Coronary artery (tissue), 2 donors: ENCODE results near the gene TNFSF15.

Experiments
- DNase-seq: peaks from one replicate; pipeline ENCODE4 v3.0.0-alpha.2; 2017; ENCODE audit warnings: low spot score
- H3K27ac ChIP-seq, 2 donors: fragments of 200-600 bp; sonication (generic); one replicate each; pipeline ENCODE4 v1.5.1; 2016 to 2019
- H3K4me3 ChIP-seq: fragments of 200-600 bp; sonication (generic); 2 replicates; pipeline ENCODE4 v1.5.1; 2016; ENCODE audit warnings: mild to moderate bottlenecking, moderate library complexity
- CTCF ChIP-seq: fragments of 200-600 bp; sonication (generic); IDR thresholded peaks from one replicate; pipeline ENCODE4 v1.5.1; 2019; ENCODE audit warnings: antibody characterized with exemption

TNFSF15 gene

DNA sequence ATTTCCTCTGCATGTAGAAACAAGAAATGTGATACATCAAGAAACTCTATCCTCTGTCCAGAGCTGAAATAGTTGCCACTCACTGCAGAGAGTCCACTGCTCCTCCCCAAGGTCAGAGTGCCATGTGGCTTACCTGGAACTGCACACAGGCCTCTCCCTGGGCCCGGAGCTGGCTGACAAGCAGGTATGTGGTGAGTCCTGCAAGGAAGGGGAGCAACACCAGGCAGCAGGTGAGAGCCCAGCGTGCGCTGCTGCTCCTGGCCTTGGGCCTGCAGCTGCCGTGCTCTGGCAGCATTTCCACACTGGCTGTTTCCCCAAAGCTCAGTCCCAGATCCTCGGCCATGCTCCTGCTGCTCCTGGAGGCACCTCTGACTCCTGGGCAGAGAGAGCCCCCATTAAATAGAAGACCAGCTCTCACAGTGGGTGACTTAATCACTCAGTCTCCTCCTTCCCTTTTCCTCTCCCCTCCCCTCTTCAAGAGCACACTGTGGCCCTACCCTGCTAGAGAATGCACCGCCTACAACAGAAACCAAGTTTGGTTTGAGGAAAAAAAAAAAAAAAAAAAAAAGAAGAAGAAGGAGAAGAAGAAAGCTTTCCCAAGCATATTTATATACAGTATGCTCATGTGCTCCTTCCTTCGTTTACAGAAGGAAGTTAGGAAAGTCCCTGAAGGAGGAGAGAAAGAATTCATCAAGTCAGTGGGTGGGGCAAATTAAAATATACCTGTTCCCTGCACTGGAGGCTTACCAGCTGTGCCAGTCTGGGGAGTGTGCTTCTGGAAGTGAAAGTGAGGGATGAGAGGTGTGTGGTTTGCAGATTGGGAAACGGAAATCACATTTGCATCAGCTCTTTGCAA lies at the start of gene TNFSF15:
TNFSF15 (minus strand) TSS at position 370 of the 856 bp plus-strand sequence; CDS start at position 343, 27 bp downstream.
- DNase-seq = no peak
- Histone ChIP-seq H3K4me3 (no peak within 1 kb of the TSS), H3K27ac (no peak within 1 kb of the TSS)
- no peak for TF ChIP-seq CTCF

DNA sequence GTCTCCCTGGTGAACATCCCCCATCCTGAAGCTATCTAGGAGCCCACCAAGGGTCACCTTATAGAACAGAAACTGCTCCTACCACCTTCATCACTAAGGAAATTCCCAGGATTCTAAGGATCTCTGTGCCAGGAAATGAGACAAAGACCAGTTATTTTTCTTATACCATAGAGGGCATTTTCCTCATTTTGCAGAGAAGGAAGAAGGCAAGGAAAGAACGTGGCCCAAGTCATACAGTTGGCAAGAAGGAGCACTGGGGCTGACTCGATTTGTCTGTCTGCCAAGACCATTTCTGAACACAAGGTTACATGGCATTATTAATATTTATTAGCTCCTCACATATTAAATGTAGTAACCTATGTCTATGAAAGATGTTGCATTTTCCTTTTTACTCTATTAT lies 49.6 kb upstream of the TNFSF15 start:
- H3K4me3 ChIP-seq = no peak overlapping the region
- no peak for TF ChIP-seq CTCF
- H3K27ac ChIP-seq = no peak overlapping the region
- DNase-seq = no peak

GRCh38 chr9:114854736-114855355 lies 49.0 kb upstream of the TNFSF15 start:
- Histone ChIP-seq H3K27ac (no peak overlapping the region), H3K4me3 (no peak overlapping the region)
- TF ChIP-seq CTCF = no peak
- no peak for DNase-seq

DNA sequence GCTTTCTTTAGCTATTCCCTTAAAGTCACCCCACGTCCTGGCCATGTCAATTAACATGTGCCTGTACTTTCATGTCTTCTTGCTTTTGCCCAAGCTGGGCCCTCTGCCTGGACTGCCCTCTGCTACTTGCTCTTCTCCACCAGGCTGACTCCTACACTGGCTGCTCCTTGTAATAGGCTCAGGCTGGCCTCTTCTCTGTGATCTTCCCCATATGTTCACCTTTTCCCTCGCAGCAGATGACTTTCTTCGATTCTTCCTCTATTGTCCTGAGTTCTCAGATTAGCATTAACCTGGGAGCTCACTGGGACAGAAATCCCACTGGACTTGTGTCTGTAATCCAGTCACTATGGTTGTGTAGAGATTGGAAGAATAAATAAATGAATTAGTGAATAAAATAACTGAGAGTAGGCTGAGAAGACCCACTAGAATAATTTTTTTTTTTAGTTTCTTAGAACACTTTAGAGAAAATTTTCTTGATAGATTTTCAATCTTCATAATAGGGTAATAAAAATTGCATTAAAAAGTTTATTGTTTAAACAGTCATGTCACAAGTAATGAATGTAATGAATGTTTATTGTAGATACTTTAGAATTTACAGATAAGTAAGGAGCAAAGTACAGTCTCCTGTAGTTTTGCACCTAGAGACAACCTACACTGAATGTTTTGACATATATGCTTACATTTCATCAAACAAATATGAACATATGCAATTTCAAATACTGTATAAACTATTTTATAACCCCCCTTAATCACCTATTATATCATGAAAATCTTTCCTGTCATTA lies 47.4 kb upstream of the TNFSF15 start:
- no peak for DNase-seq
- no peak overlapping the region for H3K4me3 ChIP-seq
- TF ChIP-seq CTCF = no peak
- H3K27ac ChIP-seq = no peak overlapping the region

GRCh38 chr9:114852050-114852594 lies 46.3 kb upstream of the TNFSF15 start:
- Histone ChIP-seq H3K27ac (peak overlapping the region in 1 of 2 donors; percentile 32), H3K4me3 (no peak overlapping the region)
- no peak for DNase-seq
- no peak for TF ChIP-seq CTCF

GRCh38 chr9:114851306-114851705 lies 45.5 kb upstream of the TNFSF15 start:
- TF ChIP-seq CTCF = no peak
- Histone ChIP-seq H3K27ac (no peak overlapping the region), H3K4me3 (no peak overlapping the region)
- DNase-seq = no peak
